Activated CD8-positive, alpha-beta T cell treated with anti-CD3 and anti-CD28 coated beads for 36 hours (primary cell): ENCODE measurements around the gene POFUT1. TPM values are rescaled to one million over a fixed set of nuclear protein-coding genes. Genes with fewer than 3 reads are reported as not detected.

ENCODE experiments used
- ATAC-seq: fragments of 200-7000 bp; cut with Tn5 transposase; one replicate; pipeline ENCODE4 v1.10.0; 2021; ENCODE audit warnings: mild to moderate bottlenecking, moderate library complexity
- CTCF ChIA-PET: fragments of 350-600 bp; sonication (Branson Sonifier 250); formaldehyde crosslinking; loops from one replicate; lab custom pipeline; 2021; ENCODE audit warnings: antibody characterized with exemption; lab: Charles Lee
- POLR2A ChIA-PET: fragments of 350-600 bp; sonication (Branson Sonifier 250); formaldehyde crosslinking; loops from one replicate; lab custom pipeline; 2021; ENCODE audit warnings: antibody characterized with exemption; lab: Charles Lee
- DNase-seq: peaks from one replicate; pipeline ENCODE4 v3.0.0-alpha.2; 2020
- H3K27ac Mint-ChIP-seq: one replicate; pipeline ENCODE4 v1.8.0; 2021; ENCODE audit warnings: mild to moderate bottlenecking, mixed read lengths
- H3K27me3 Mint-ChIP-seq: one replicate; pipeline ENCODE4 v1.8.0; 2021; ENCODE audit warnings: mixed read lengths
- H3K36me3 Mint-ChIP-seq: one replicate; pipeline ENCODE4 v1.8.0; 2021; ENCODE audit warnings: low read depth, mixed read lengths
- H3K4me1 Mint-ChIP-seq: one replicate; pipeline ENCODE4 v1.8.0; 2021; ENCODE audit warnings: low read depth, mixed read lengths
- H3K4me3 Mint-ChIP-seq: one replicate; pipeline ENCODE4 v1.8.0; 2021; ENCODE audit warnings: mild to moderate bottlenecking, moderate library complexity, mixed read lengths
- H3K9me3 Mint-ChIP-seq: one replicate; pipeline ENCODE4 v1.8.0; 2021; ENCODE audit warnings: mixed read lengths
- intact Hi-C: fragments of 100-400 bp; cut with micrococcal nuclease; formaldehyde crosslinking; loops from one replicate; pipeline ENCODE4 v1.10.0; 2022
- total RNA-seq, 2 experiments: library from RNA; stranded (reverse); gene quantifications; one replicate each; pipeline ENCODE4 v1.2.3, GENCODE V29; 2021
- TF ChIP-seq, protein P1 (sequence below): fragments of 200-600 bp; IDR thresholded peaks from one replicate; pipeline ENCODE4 v1.8.0; 2022; ENCODE audit warnings: antibody characterized with exemption, mild to moderate bottlenecking

Gene POFUT1
- total RNA-seq, 2 experiments from 2014 or later = 43.7 to 46.2 TPM

DNA sequence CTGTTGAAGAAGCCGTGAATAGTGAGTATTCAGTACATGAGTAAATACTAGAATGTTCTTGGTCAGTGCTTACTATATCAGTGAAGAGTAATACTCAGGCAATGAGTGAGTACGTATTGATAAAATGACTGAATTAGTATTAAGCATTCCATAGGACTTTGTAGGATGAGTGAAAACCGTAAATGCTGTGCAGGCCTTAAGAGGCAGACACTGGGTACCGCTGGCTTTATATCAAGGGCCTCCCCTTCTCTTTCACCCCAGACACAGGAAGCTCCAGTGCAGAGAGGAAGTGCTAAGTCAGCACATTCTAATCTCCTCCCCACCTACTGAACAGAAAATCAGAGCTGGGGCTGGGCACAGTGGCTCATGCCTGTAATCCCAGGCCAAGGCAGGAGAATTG lies 24.2 kb downstream of the POFUT1 start:
- H3K4me1 Mint-ChIP-seq = peaks cover 38% of the 10 kb centered on the region
- peak overlapping the region; percentile 54 for H3K4me3 Mint-ChIP-seq
- ChIA-PET POLR2A (interaction anchor here (0.6 to 3.0 kb wide), 18 partner anchors 9 to 127 kb away, joined by 3 to 16 read pairs (median 8); partner anchors contain the start of gene KIF3B), CTCF (interaction anchor here (0.9 to 2.5 kb wide), 6 partner anchors 8 to 192 kb away, joined by 3 to 11 read pairs (median 4); no protein-coding TSS in a partner anchor)
- peak; percentile 87 for ATAC-seq
- intact Hi-C loops = loop anchor here (2.0 kb wide), 1 partner anchor 21 kb away; no protein-coding TSS in a partner anchor
- H3K36me3 Mint-ChIP-seq = peaks cover 80% of the 10 kb centered on the region
- TF ChIP-seq, protein P1, sequence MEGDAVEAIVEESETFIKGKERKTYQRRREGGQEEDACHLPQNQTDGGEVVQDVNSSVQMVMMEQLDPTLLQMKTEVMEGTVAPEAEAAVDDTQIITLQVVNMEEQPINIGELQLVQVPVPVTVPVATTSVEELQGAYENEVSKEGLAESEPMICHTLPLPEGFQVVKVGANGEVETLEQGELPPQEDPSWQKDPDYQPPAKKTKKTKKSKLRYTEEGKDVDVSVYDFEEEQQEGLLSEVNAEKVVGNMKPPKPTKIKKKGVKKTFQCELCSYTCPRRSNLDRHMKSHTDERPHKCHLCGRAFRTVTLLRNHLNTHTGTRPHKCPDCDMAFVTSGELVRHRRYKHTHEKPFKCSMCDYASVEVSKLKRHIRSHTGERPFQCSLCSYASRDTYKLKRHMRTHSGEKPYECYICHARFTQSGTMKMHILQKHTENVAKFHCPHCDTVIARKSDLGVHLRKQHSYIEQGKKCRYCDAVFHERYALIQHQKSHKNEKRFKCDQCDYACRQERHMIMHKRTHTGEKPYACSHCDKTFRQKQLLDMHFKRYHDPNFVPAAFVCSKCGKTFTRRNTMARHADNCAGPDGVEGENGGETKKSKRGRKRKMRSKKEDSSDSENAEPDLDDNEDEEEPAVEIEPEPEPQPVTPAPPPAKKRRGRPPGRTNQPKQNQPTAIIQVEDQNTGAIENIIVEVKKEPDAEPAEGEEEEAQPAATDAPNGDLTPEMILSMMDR = no peak
- peak; percentile 63 for DNase-seq
- no peaks in the 10 kb centered on the region for H3K9me3 Mint-ChIP-seq
- no peaks in the 10 kb centered on the region for H3K27me3 Mint-ChIP-seq
- peak overlapping the region; percentile 97 for H3K27ac Mint-ChIP-seq

DNA sequence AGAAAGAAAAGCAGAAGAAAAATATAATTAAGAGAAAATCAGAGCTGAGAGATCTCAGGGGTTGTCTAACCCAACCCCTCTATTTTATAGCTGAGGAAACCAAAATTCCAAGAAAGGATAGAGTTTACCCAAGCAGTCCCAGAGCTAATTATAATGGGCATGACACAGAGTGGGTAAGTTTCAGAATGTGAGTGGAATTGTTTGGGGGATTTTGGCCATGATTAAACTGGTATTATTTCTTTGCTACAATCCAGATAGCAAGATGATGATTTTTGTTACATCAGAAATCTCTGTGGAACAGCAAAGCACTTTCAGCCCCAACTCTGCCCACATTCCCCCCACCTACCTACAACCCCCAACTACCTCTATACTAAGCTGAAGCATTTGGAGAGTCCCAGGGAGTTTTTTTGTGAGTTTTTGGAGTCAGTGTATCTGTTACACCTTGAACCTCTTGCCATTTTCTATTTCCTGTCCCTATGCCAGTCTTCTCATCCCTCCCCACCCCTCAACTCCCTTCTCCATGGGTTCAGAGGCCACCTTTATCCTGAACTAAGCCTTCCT lies 24.7 kb downstream of the POFUT1 start:
- peak; percentile 73 for ATAC-seq
- DNase-seq = peak; percentile 74
- peaks cover 83% of the 10 kb centered on the region for H3K36me3 Mint-ChIP-seq
- peak overlapping the region; percentile 97 for H3K27ac Mint-ChIP-seq
- peaks cover 38% of the 10 kb centered on the region for H3K4me1 Mint-ChIP-seq
- H3K4me3 Mint-ChIP-seq = peak overlapping the region; percentile 54
- no peaks in the 10 kb centered on the region for H3K9me3 Mint-ChIP-seq
- CTCF ChIA-PET = interaction anchor here (0.9 to 2.5 kb wide), 6 partner anchors 9 to 192 kb away, joined by 3 to 11 read pairs (median 4); no protein-coding TSS in a partner anchor
- POLR2A ChIA-PET = interaction anchor here (0.6 to 3.0 kb wide), 19 partner anchors 9 to 127 kb away, joined by 3 to 16 read pairs (median 7); partner anchors contain the start of gene KIF3B
- intact Hi-C loops = loop anchor here (2.0 kb wide), 1 partner anchor 20 kb away; no protein-coding TSS in a partner anchor
- TF ChIP-seq, protein P1 = no peak
- no peaks in the 10 kb centered on the region for H3K27me3 Mint-ChIP-seq

GRCh38 chr20:32233286-32233685 lies 25.6 kb downstream of the POFUT1 start:
- no peak overlapping the region for H3K4me3 Mint-ChIP-seq
- H3K4me1 Mint-ChIP-seq = peaks cover 38% of the 10 kb centered on the region
- intact Hi-C loops = loop anchor here (2.0 kb wide), 1 partner anchor 20 kb away; no protein-coding TSS in a partner anchor
- ATAC-seq (no peak), DNase-seq (no peak)
- H3K36me3 Mint-ChIP-seq = peaks cover 76% of the 10 kb centered on the region
- no peaks in the 10 kb centered on the region for H3K27me3 Mint-ChIP-seq
- ChIA-PET CTCF (interaction anchor here (1.6 to 2.5 kb wide), 3 partner anchors 8 to 19 kb away, joined by 5 to 11 read pairs (median 7); no protein-coding TSS in a partner anchor), POLR2A (interaction anchor here (1.2 to 3.0 kb wide), 10 partner anchors 9 to 56 kb away, joined by 3 to 16 read pairs (median 9); no protein-coding TSS in a partner anchor)
- TF ChIP-seq, protein P1 = no peak
- H3K9me3 Mint-ChIP-seq = no peaks in the 10 kb centered on the region
- H3K27ac Mint-ChIP-seq = peak overlapping the region; percentile 97

DNA sequence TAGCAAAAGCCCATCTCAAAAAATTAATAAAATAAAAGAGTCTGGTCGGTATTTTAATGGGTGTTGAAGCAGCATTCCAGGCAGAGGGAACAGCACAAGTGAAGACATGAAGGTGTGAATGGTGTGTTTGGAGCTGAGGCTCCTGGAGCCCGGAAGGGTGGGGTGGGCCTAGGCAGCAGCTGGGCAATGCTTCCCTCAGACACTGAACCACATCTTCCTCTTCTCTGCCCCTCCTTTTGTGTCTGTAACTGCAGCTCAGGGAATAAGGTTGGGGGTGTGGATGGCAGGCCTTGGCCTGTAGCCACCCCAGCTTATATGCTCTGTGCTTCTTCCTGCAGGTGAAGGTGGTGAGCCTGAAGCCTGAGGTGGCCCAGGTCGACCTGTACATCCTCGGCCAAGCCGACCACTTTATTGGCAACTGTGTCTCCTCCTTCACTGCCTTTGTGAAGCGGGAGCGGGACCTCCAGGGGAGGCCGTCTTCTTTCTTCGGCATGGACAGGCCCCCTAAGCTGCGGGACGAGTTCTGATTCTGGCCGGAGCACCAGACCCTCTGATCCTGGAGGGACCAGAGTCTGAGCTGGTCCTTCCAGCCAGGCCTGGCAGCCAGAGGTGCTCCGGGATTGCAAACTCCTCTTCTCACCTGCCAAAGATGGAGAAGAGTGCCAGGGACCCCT lies 26.6 kb downstream of the POFUT1 start:
- CTCF ChIA-PET = interaction anchor here (1.6 to 2.5 kb wide), 2 partner anchors 7 to 9 kb away, joined by 5 to 11 read pairs; no protein-coding TSS in a partner anchor
- POLR2A ChIA-PET = interaction anchor here (0.7 to 2.7 kb wide), 4 partner anchors 8 to 46 kb away, joined by 4 to 9 read pairs (median 6); no protein-coding TSS in a partner anchor
- H3K27me3 Mint-ChIP-seq = no peaks in the 10 kb centered on the region

More for the DNA sequence above, 26.6 kb downstream of the POFUT1 start:
- Mint-ChIP-seq H3K4me3 (no peak overlapping the region), H3K9me3 (no peaks in the 10 kb centered on the region), H3K4me1 (peaks cover 42% of the 10 kb centered on the region), H3K36me3 (peaks cover 71% of the 10 kb centered on the region), H3K27ac (peak overlapping the region; percentile 80)
- DNase-seq (no peak), ATAC-seq (no peak)
- TF ChIP-seq, protein P1 = no peak
- intact Hi-C loops = no loop called here
